ENCODE results near the gene MYO7A. TPM values are rescaled to one million over a fixed set of nuclear protein-coding genes. Genes with fewer than 3 reads are reported as not detected.

MYO7A gene
- total and polyA plus RNA-seq, 2 of the 4 experiments (the other 2 are of a cell fraction): 0.02 TPM; not detected in 1

DNA sequence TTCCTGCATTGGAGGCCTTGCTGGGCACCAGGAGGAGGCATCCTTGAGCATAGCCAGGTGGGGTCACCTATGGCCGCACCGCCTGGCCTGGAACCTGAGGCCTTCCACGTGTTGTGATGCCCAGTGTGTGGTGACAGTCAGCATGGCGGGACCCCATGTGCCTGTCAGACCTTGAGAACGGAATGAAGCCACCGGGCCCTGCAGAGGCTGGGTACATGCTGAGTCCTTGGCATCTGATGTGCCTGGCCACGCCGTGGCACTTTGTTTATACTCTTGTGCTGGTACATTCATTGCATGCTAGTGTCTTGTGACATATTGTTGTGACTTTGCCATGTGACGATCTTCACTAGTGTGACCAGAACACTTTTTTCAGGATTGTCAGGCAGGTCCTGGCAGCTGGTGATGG lies 8.5 kb upstream of the MYO7A start:
- no peak overlapping the region for H3K56ac ChIP-seq (ENCODE audit: extremely low read depth, insufficient read depth, low read length)
- no peak overlapping the region for H3K4me2 ChIP-seq (ENCODE audit: low read depth, low read length)
- no peaks in the 10 kb centered on the region; the same call in none of the 2 replicates for H3K9me1 ChIP-seq (ENCODE audit: insufficient read depth, low read length)
- H3K79me1 ChIP-seq (ENCODE audit: low read depth in 1 of 2, low read length in 2 of 2): no peaks in the 10 kb centered on the region
- no peak overlapping the region for H3K23ac ChIP-seq (ENCODE audit: low read depth, low read length)
- H3K18ac ChIP-seq (ENCODE audit: low read depth, low read length): no peak overlapping the region
- H4K91ac ChIP-seq (ENCODE audit: insufficient read depth, low read depth, low read length): no peak overlapping the region
- no peak overlapping the region for H2AK5ac ChIP-seq (ENCODE audit: low read depth, low read length)
- dilution Hi-C loops (cut with HindIII; ENCODE audit: low sequenced_read_pairs, unreplicated experiment) (no loop called here), intact Hi-C loops (cut with micrococcal nuclease) (no loop called here), in situ Hi-C loops (cut with MboI; ENCODE audit: low sequenced_read_pairs) (no loop called here)
- H3K36me3 ChIP-seq (ENCODE audit: control insufficient read depth, insufficient read depth, low read length): peaks cover 31% of the 10 kb centered on the region; the same call in 1 of the 2 replicates
- H3K14ac ChIP-seq (replicated peaks; ENCODE audit: low read depth, low read length): no peak overlapping the region
- no peak overlapping the region for H2BK15ac ChIP-seq (ENCODE audit: low read depth, low read length)
- BruUV-seq (replicated peaks): no TSS peak
- no peak overlapping the region for H2BK20ac ChIP-seq (ENCODE audit: low read depth, low read length)
- no peak overlapping the region for H3K4me3 ChIP-seq (ENCODE audit: insufficient read depth, low read depth, low read length)
- H2AFZ ChIP-seq (replicated peaks; ENCODE audit: low read length, poor library complexity): no peak overlapping the region
- H2BK5ac ChIP-seq (ENCODE audit: low read depth, low read length, poor library complexity, severe bottlenecking): no peak overlapping the region
- no peak overlapping the region for H4K5ac ChIP-seq (ENCODE audit: low read depth, low read length)
- POLR2A ChIA-PET (ENCODE audit: unreplicated experiment): no interaction called here
- H2AK9ac ChIP-seq (replicated peaks; ENCODE audit: low read depth, low read length, poor library complexity): no peak overlapping the region
- 91% methylated on average over 5 of the region's 9 CpGs; no CpG with 5 or more reads in 1 of the 2 experiments for WGBS, 2 experiments (ENCODE audit: extremely low coverage in 2 of 2, insufficient read length in 1 of 2)
- CTCF ChIA-PET: no interaction called here
- ATAC-seq (ENCODE audit: low read depth): no peak
- H3K9me3 ChIP-seq (ENCODE audit: control insufficient read depth, insufficient read depth, low read length): no peaks in the 10 kb centered on the region
- H3K9ac ChIP-seq (ENCODE audit: low read depth, low read length): no peak overlapping the region
- TF ChIP-seq SMC3 (IDR thresholded peaks at IDR 0.05; ENCODE audit: low read depth, low read length): no peak
- no peaks in the 10 kb centered on the region for H3K27me3 ChIP-seq (ENCODE audit: control insufficient read depth, insufficient read depth, low read length)
- H3K27ac ChIP-seq (ENCODE audit: insufficient read depth, low read length): no peak overlapping the region
- DNase-seq: no peak
- no peaks in the 10 kb centered on the region for H4K20me1 ChIP-seq (ENCODE audit: insufficient read depth, low read length)
- no peak overlapping the region for H2BK120ac ChIP-seq (ENCODE audit: low read depth, low read length)
- no peaks in the 10 kb centered on the region for H3K4me1 ChIP-seq (ENCODE audit: control insufficient read depth, insufficient read depth, low read length)
- no peak overlapping the region for H4K8ac ChIP-seq (ENCODE audit: low read depth in 2 of 2, low read length in 2 of 2)
- H3K4ac ChIP-seq (ENCODE audit: low read depth, low read length): no peak overlapping the region
